ENCODE measurements around the gene KDM1B.
"Not testable (repeated sequence)": the region's sequence is repeated elsewhere in the genome, so short reads cannot be mapped to it uniquely, and the experiment has no call there.

Gene KDM1B

GRCh38 chr6:18218233-18218632 is 63.0 kb downstream of the KDM1B start:
- TF ChIP-seq ZNF274 (IDR thresholded peaks at IDR 0.05; ENCODE audit: low read depth, low read length) = no peak
- no peak overlapping the region for H3K4me3 ChIP-seq (ENCODE audit: low read length)

GRCh38 chr6:18219591-18219990 is 64.4 kb downstream of the KDM1B start:
- TF ChIP-seq ZNF274 (IDR thresholded peaks at IDR 0.05; ENCODE audit: low read depth, low read length) = no peak
- no peak overlapping the region for H3K4me3 ChIP-seq (ENCODE audit: low read length)

GRCh38 chr6:18221288-18221615 is 66.0 kb downstream of the KDM1B start:
- no peak overlapping the region for H3K4me3 ChIP-seq (ENCODE audit: low read length)
- no peak for TF ChIP-seq ZNF274 (IDR thresholded peaks at IDR 0.05; ENCODE audit: low read depth, low read length)

- H3K4me3 ChIP-seq (ENCODE audit: low read length) = not testable (repeated sequence)
Observed at GRCh38 chr6:18226451-18227105, 71.4 kb downstream of the KDM1B start.

- H3K4me3 ChIP-seq (ENCODE audit: low read length) = not testable (repeated sequence)
Observed at GRCh38 chr6:18227166-18227565, 71.9 kb downstream of the KDM1B start.

- H3K4me3 ChIP-seq (ENCODE audit: low read length) = not testable (repeated sequence)
Observed at GRCh38 chr6:18228590-18228989, 73.4 kb downstream of the KDM1B start.

GRCh38 chr6:18231856-18232255 is 76.6 kb downstream of the KDM1B start:
- H3K4me3 ChIP-seq (ENCODE audit: low read length) = not testable (repeated sequence)

- not testable (repeated sequence) for H3K4me3 ChIP-seq (ENCODE audit: low read length)
Observed at GRCh38 chr6:18233770-18234169, 78.5 kb downstream of the KDM1B start.

- TF ChIP-seq ZNF274 (IDR thresholded peaks at IDR 0.05; ENCODE audit: low read depth, low read length) = no peak
- no peak overlapping the region for H3K4me3 ChIP-seq (ENCODE audit: low read length)
Observed at GRCh38 chr6:18234564-18234963, 79.3 kb downstream of the KDM1B start.

GRCh38 chr6:18235524-18235923 is 80.3 kb downstream of the KDM1B start:
- no peak overlapping the region for H3K4me3 ChIP-seq (ENCODE audit: low read length)
- TF ChIP-seq ZNF274 (IDR thresholded peaks at IDR 0.05; ENCODE audit: low read depth, low read length) = no peak

- no peak for TF ChIP-seq ZNF274 (IDR thresholded peaks at IDR 0.05; ENCODE audit: low read depth, low read length)
- no peak overlapping the region for H3K4me3 ChIP-seq (ENCODE audit: low read length)
Observed at GRCh38 chr6:18237167-18237566, 81.9 kb downstream of the KDM1B start.

GRCh38 chr6:18240230-18240629 is 85.0 kb downstream of the KDM1B start:
- TF ChIP-seq ZNF274 (IDR thresholded peaks at IDR 0.05; ENCODE audit: low read depth, low read length) = no peak
- no peak overlapping the region for H3K4me3 ChIP-seq (ENCODE audit: low read length)

- no peak for TF ChIP-seq ZNF274 (IDR thresholded peaks at IDR 0.05; ENCODE audit: low read depth, low read length)
Observed at GRCh38 chr6:18241208-18242038, 86.2 kb downstream of the KDM1B start.

GRCh38 chr6:18242062-18242851 is 87.0 kb downstream of the KDM1B start:
- H3K4me3 ChIP-seq (ENCODE audit: low read length) = no peak overlapping the region
- TF ChIP-seq ZNF274 (IDR thresholded peaks at IDR 0.05; ENCODE audit: low read depth, low read length) = no peak

More at GRCh38 chr6:18241208-18242038, 86.2 kb downstream of the KDM1B start:
- no peak overlapping the region for H3K4me3 ChIP-seq (ENCODE audit: low read length)

- no peak for TF ChIP-seq ZNF274 (IDR thresholded peaks at IDR 0.05; ENCODE audit: low read depth, low read length)
- no peak overlapping the region for H3K4me3 ChIP-seq (ENCODE audit: low read length)
Observed at GRCh38 chr6:18243302-18243893, 88.2 kb downstream of the KDM1B start.

Measured in GM08714 (cell line).